Neural progenitor cell (in vitro differentiated cells): ENCODE results near the gene NKX6-1. TPM values are rescaled to one million over a fixed set of nuclear protein-coding genes. Genes with fewer than 3 reads are reported as not detected.

Experiments used
- DNase-seq: peaks from one replicate; pipeline ENCODE4 v3.0.0-alpha.2; 2016; ENCODE audit warnings: low spot score
- H2AFZ ChIP-seq: fragments of 200-600 bp; sonication (generic); replicated peaks from 2 replicates; pipeline ENCODE4 v1.6.1; 2016; ENCODE audit warnings: antibody characterized with exemption
- H3F3A ChIP-seq: fragments of 200-600 bp; sonication (generic); 2 replicates; pipeline ENCODE4 v1.6.1; 2016; ENCODE audit warnings: antibody characterized with exemption, low read depth
- H3K27ac ChIP-seq: fragments of 200-600 bp; sonication (generic); 2 replicates; pipeline ENCODE4 v1.5.1; 2016; ENCODE audit warnings: mild to moderate bottlenecking
- H3K27me3 ChIP-seq: fragments of 200-600 bp; sonication (generic); 2 replicates; pipeline ENCODE4 v1.6.1; 2016; ENCODE audit warnings: mild to moderate bottlenecking, moderate library complexity
- H3K36me3 ChIP-seq: fragments of 200-600 bp; sonication (generic); 2 replicates; pipeline ENCODE4 v1.5.1; 2016
- H3K4me1 ChIP-seq: fragments of 200-600 bp; sonication (generic); 2 replicates; pipeline ENCODE4 v1.6.1; 2016; ENCODE audit warnings: mixed run types
- H3K4me2 ChIP-seq: fragments of 200-600 bp; sonication (generic); 2 replicates; pipeline ENCODE4 v1.6.1; 2016
- H3K4me3 ChIP-seq: fragments of 200-600 bp; sonication (generic); 2 replicates; pipeline ENCODE4 v1.5.1; 2016
- H3K79me2 ChIP-seq: fragments of 200-600 bp; sonication (generic); 2 replicates; pipeline ENCODE4 v1.6.1; 2016; ENCODE audit warnings: low read depth
- H3K9ac ChIP-seq: fragments of 200-600 bp; sonication (generic); 2 replicates; pipeline ENCODE4 v1.6.1; 2016
- H3K9me3 ChIP-seq: fragments of 200-600 bp; sonication (generic); 2 replicates; pipeline ENCODE4 v1.5.1; 2016; ENCODE audit warnings: low read depth
- H4K20me1 ChIP-seq: fragments of 200-600 bp; sonication (generic); 2 replicates; pipeline ENCODE4 v1.6.1; 2016; ENCODE audit warnings: low read depth
- H3K27ac Mint-ChIP-seq: 3 replicates; pipeline ENCODE4 v1.8.0; 2021; ENCODE audit warnings: mixed read lengths
- H3K27me3 Mint-ChIP-seq: 2 replicates; pipeline ENCODE4 v1.8.0; 2022; ENCODE audit warnings: low read depth, mild to moderate bottlenecking, inconsistent platforms, moderate library complexity, mixed read lengths; ENCODE audit not compliant: insufficient read depth
- H3K36me3 Mint-ChIP-seq: 3 replicates; pipeline ENCODE4 v1.8.0; 2021; ENCODE audit warnings: mixed read lengths
- H3K4me1 Mint-ChIP-seq: 3 replicates; pipeline ENCODE4 v1.8.0; 2021; ENCODE audit warnings: mixed read lengths
- H3K4me3 Mint-ChIP-seq: 3 replicates; pipeline ENCODE4 v1.8.0; 2021; ENCODE audit warnings: mild to moderate bottlenecking, moderate library complexity, mixed read lengths
- H3K9me3 Mint-ChIP-seq: 3 replicates; pipeline ENCODE4 v1.8.0; 2020; ENCODE audit warnings: mixed read lengths
- EZH2 ChIP-seq: fragments of 200-600 bp; sonication (generic); IDR thresholded peaks from 2 replicates; pipeline ENCODE4 v1.6.1; 2017; ENCODE audit warnings: antibody characterized with exemption, mild to moderate bottlenecking, moderate library complexity
- EZH2phosphoT487 ChIP-seq: fragments of 200-600 bp; sonication (generic); IDR thresholded peaks from 2 replicates; pipeline ENCODE4 v1.6.1; 2017; ENCODE audit warnings: antibody characterized with exemption
- total RNA-seq: library from RNA; depleted of rRNA; stranded (reverse); fragments of >200 nt; gene quantifications from 2 replicates; pipeline ENCODE4 v1.2.3, GENCODE V29; 2015; ENCODE audit warnings: low replicate concordance
- TF ChIP-seq, protein P1 (sequence below): fragments of 200-600 bp; sonication (generic); IDR thresholded peaks from 2 replicates; pipeline ENCODE4 v1.5.1; 2017; ENCODE audit warnings: antibody characterized with exemption, mild to moderate bottlenecking

Gene NKX6-1
- total RNA-seq, 1 donor from 2014 or later, result 0.79 TPM

DNA sequence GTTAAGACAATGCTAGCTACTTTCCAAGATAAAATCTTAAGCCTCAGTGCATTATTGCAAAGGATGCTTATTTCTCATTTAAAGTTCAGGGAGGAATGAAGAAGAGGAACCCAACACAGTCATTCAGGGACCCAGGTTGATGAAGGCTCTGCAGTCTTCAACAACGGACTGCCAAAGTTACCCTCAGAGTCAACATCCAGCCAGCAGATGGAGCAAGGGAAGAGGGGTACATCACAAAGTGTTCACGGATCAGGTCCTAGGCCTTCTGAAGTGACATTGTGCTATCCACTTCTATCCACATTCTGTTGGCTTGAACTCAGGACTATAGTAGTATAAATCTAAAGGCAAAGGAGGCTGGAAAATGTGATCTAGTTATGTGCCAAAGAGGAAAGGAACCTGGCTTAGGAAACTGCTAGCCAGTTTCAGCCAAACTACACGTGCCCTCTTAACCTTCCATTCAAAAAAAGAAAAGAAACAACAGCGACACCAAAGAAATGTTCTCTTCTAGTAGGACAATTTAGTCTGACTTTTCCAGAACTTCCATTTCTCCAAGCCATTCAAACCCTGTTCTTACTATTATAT lies 28.8 kb downstream of the NKX6-1 start:
- Mint-ChIP-seq H3K27ac (no peak overlapping the region), H3K4me1 (no peaks in the 10 kb centered on the region), H3K4me3 (peak overlapping the region; percentile 27), H3K36me3 (no peaks in the 10 kb centered on the region), H3K27me3 (peaks cover 2% of the 10 kb centered on the region), H3K9me3 (no peaks in the 10 kb centered on the region)
- Histone ChIP-seq H3K36me3 (no peaks in the 10 kb centered on the region), H3K4me1 (no peaks in the 10 kb centered on the region), H3K27ac (no peak overlapping the region), H3K9ac (no peak overlapping the region), H3K9me3 (no peaks in the 10 kb centered on the region), H3K79me2 (no peaks in the 10 kb centered on the region), H3K4me2 (no peak overlapping the region), H3F3A (no peaks in the 10 kb centered on the region), H2AFZ (no peak overlapping the region), H3K27me3 (no peaks in the 10 kb centered on the region), H4K20me1 (no peaks in the 10 kb centered on the region), H3K4me3 (no peak overlapping the region)
- no peak for TF ChIP-seq EZH2phosphoT487
- TF ChIP-seq, protein P1, sequence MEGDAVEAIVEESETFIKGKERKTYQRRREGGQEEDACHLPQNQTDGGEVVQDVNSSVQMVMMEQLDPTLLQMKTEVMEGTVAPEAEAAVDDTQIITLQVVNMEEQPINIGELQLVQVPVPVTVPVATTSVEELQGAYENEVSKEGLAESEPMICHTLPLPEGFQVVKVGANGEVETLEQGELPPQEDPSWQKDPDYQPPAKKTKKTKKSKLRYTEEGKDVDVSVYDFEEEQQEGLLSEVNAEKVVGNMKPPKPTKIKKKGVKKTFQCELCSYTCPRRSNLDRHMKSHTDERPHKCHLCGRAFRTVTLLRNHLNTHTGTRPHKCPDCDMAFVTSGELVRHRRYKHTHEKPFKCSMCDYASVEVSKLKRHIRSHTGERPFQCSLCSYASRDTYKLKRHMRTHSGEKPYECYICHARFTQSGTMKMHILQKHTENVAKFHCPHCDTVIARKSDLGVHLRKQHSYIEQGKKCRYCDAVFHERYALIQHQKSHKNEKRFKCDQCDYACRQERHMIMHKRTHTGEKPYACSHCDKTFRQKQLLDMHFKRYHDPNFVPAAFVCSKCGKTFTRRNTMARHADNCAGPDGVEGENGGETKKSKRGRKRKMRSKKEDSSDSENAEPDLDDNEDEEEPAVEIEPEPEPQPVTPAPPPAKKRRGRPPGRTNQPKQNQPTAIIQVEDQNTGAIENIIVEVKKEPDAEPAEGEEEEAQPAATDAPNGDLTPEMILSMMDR, result peak; percentile 37
- DNase-seq, result peak; percentile 20

DNA sequence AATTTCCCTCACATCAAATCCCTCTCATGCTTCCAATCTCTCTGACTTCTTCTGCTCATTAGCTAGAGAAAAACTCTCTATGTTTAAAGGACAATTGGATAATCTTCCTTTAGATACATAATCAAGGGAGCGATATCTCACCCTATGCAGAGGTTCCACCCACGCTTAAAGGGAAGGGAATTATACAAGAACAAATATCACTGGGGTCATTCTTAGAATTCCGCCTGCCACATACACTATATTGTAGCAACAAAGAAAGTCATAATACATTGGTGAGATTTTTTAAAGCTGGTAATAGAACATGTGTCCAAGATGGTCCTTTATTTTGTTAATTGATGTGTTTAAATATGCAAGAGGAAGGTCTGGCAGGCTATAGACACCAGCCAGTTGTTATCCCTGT lies 31.5 kb downstream of the NKX6-1 start:
- H3K4me1 Mint-ChIP-seq, result no peaks in the 10 kb centered on the region
- H3K27ac Mint-ChIP-seq, result no peak overlapping the region

DNA sequence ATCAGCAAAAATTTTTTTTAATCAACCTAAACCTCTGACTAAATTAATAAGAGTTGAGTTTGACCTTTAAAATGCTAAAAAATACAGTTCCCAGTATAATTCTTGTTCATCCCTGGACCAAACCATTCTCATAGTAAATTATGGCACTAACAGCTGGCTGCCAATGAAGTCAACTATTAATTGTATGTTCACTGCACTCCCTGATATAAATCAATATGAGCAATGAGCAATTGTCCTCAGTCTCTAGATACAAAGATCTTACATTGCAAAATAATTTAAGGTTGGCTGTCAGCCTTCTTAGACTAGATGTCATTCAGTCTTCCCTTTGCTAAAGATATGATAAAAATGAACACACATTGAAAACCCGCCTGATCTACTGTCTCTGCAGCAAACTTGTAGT lies 39.3 kb downstream of the NKX6-1 start:
- Histone ChIP-seq H3K27ac (no peak overlapping the region), H3K4me3 (no peak overlapping the region), H3K79me2 (no peaks in the 10 kb centered on the region), H3K36me3 (no peaks in the 10 kb centered on the region), H3K4me2 (no peak overlapping the region), H2AFZ (no peak overlapping the region), H3K27me3 (no peaks in the 10 kb centered on the region), H3K4me1 (no peaks in the 10 kb centered on the region), H3F3A (no peaks in the 10 kb centered on the region), H3K9ac (no peak overlapping the region), H3K9me3 (no peaks in the 10 kb centered on the region), H4K20me1 (no peaks in the 10 kb centered on the region)
- no peaks in the 10 kb centered on the region for H3K4me1 Mint-ChIP-seq
- DNase-seq, result no peak
- no peaks in the 10 kb centered on the region for H3K9me3 Mint-ChIP-seq
- H3K4me3 Mint-ChIP-seq, result no peak overlapping the region
- H3K27me3 Mint-ChIP-seq, result peaks cover 2% of the 10 kb centered on the region
- no peak overlapping the region for H3K27ac Mint-ChIP-seq
- no peaks in the 10 kb centered on the region for H3K36me3 Mint-ChIP-seq
- TF ChIP-seq EZH2, result no peak
- TF ChIP-seq, protein P1, result no peak
- no peak for TF ChIP-seq EZH2phosphoT487

More for the DNA sequence above, 31.5 kb downstream of the NKX6-1 start:
- Histone ChIP-seq H3K79me2 (no peaks in the 10 kb centered on the region), H3K27me3 (no peaks in the 10 kb centered on the region), H3K27ac (no peak overlapping the region), H3K4me3 (no peak overlapping the region), H3K36me3 (no peaks in the 10 kb centered on the region), H2AFZ (no peak overlapping the region), H3K4me1 (no peaks in the 10 kb centered on the region), H3K9ac (no peak overlapping the region), H3F3A (no peaks in the 10 kb centered on the region), H3K9me3 (no peaks in the 10 kb centered on the region), H3K4me2 (no peak overlapping the region), H4K20me1 (no peaks in the 10 kb centered on the region)
- no peak for DNase-seq
- no peaks in the 10 kb centered on the region for H3K36me3 Mint-ChIP-seq
- no peak overlapping the region for H3K4me3 Mint-ChIP-seq
- H3K27me3 Mint-ChIP-seq, result no peaks in the 10 kb centered on the region
- no peaks in the 10 kb centered on the region for H3K9me3 Mint-ChIP-seq
- TF ChIP-seq, protein P1, result no peak
- TF ChIP-seq EZH2phosphoT487 (no peak), EZH2 (no peak)
